OCI-LY3 (cell line): ENCODE results near the gene RNF144A.

ENCODE experiments used
- H2AFZ ChIP-seq: fragments of 200-600, 300-600 bp; shearing (Covaris generic); 2 replicates; pipeline ENCODE4 v1.6.0; 2014; ENCODE audit warnings: antibody characterized with exemption, low read depth, low read length
- H3K27ac ChIP-seq: fragments of 200-600, 300-600 bp; sonication (generic); 2 replicates; pipeline ENCODE4 v1.5.1; 2014; ENCODE audit warnings: mild to moderate bottlenecking, low read length, moderate library complexity, mixed read lengths
- H3K27me3 ChIP-seq: fragments of 200-600, 300-600 bp; sonication (generic); 2 replicates; pipeline ENCODE4 v1.6.1; 2014; ENCODE audit warnings: low read depth, low read length, mixed read lengths
- H3K36me3 ChIP-seq: fragments of 200-600, 300-600 bp; sonication (generic); replicated peaks from 2 replicates; pipeline ENCODE3; 2014; ENCODE audit warnings: low read depth, low read length, mixed read lengths
- H3K4me1 ChIP-seq: fragments of 300-600, 200-600 bp; sonication (generic); 2 replicates; pipeline ENCODE4 v1.6.1; 2014; ENCODE audit warnings: low read length, mixed read lengths
- H3K4me2 ChIP-seq: fragments of 200-600, 300-600 bp; sonication (generic); 2 replicates; pipeline ENCODE4 v1.6.1; 2014; ENCODE audit warnings: low read length, mixed read lengths
- H3K4me3 ChIP-seq: fragments of 300-600, 200-600 bp; sonication (generic); 2 replicates; pipeline ENCODE4 v1.5.1; 2014; ENCODE audit warnings: antibody characterized with exemption, mild to moderate bottlenecking, low read length, moderate library complexity
- H3K79me2 ChIP-seq: fragments of 300-600, 200-600 bp; shearing (Covaris generic); 2 replicates; pipeline ENCODE4 v1.6.1; 2014; ENCODE audit warnings: mild to moderate bottlenecking, low read length, mixed read lengths
- H3K9ac ChIP-seq: fragments of 300-600, 200-600 bp; shearing (Covaris generic); 2 replicates; pipeline ENCODE4 v1.6.0; 2014; ENCODE audit warnings: mild to moderate bottlenecking, low read length, moderate library complexity
- H3K9me3 ChIP-seq: fragments of 200-600, 300-600 bp; shearing (Covaris generic); 2 replicates; pipeline ENCODE4 v1.6.1; 2014; ENCODE audit warnings: low read length, mixed read lengths; ENCODE audit not compliant: insufficient read depth
- H4K20me1 ChIP-seq: fragments of 200-600, 300-600 bp; sonication (generic); 2 replicates; pipeline ENCODE4 v1.6.1; 2016; ENCODE audit warnings: low read length, mixed read lengths; ENCODE audit not compliant: insufficient read depth
- EZH2phosphoT487 ChIP-seq: fragments of 200-600 bp; shearing (Covaris generic); IDR thresholded peaks from 2 replicates; pipeline ENCODE4 v1.6.1; 2018; ENCODE audit warnings: antibody characterized with exemption, mixed run types, low read depth
- TF ChIP-seq, protein P1 (sequence below): fragments of 200-600, 300-600 bp; sonication (generic); IDR thresholded peaks from 2 replicates; pipeline ENCODE4 v1.5.1; 2014; ENCODE audit warnings: antibody characterized with exemption, low read length, low read depth

Gene RNF144A

DNA sequence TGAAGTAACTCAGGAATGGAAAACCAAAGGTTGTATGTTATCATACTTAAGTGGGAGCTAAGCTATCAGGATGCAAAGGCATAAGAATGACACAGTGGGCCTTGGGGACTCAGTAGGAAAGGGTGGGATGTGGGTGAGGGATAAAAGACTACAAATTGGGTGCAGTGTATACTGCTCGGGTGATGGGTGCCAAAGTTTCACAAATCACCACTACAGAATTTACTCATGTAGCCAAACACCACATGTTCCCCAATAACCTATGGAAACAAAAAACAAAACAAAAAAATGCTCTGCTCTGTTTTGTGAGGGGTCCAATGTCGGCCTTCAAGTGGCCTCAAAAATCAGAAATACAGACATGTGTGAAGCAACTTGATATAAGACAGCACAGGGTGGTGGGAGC lies 8.9 kb upstream of the RNF144A start:
- no peak overlapping the region for H3K9ac ChIP-seq
- H3K4me2 ChIP-seq: no peak overlapping the region
- H3K9me3 ChIP-seq: no peaks in the 10 kb centered on the region

DNA sequence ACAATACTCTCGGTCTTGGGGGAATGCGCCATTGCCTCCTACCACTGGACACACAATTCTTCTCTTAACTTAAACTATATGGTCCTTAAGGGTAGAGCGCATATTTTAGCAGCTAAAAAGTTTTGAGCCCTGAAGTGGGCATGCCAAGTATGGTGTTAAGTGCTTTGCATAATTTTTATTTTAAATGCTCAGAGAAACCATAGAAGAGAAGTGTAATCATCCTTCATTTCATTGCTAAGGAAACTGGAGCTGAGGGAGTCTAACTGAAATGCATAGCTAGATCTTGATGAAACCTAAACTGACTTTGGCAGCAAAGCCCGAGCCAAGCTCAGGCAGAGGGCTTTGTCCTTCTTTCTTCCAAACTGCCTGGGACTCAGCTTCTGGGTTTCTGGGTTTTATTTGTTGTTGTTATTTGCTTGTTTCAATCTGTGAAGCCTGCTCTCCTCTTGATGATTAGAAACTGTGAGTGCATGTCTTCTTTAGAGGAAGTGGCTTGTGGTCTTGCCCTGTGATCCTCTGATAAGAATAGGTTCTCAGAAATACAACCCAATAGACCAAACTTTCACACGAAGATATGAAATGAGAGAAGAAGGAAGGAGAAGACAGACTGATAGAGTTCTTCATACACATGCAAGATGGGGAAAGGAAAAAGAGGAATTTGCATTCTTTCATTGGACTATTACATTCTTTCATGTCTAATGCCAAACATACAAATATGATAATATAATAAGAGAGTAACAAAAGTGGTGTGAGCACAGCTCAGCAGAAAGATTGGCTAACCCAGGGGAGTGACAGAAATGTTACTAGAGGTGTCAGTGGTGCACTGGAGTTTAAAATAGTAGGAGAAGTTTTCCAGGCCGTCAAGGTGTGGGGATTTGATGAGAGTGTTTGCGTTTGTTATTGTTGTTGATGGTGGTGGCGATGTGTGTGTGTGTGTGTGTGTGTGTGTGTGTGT lies 7.5 kb upstream of the RNF144A start:
- H3K4me3 ChIP-seq: no peak overlapping the region
- no peaks in the 10 kb centered on the region for H3K36me3 ChIP-seq
- no peak overlapping the region for H2AFZ ChIP-seq
- H4K20me1 ChIP-seq: no peaks in the 10 kb centered on the region
- no peaks in the 10 kb centered on the region for H3K9me3 ChIP-seq
- no peaks in the 10 kb centered on the region for H3K4me1 ChIP-seq
- no peaks in the 10 kb centered on the region for H3K79me2 ChIP-seq
- no peak overlapping the region for H3K27ac ChIP-seq
- H3K9ac ChIP-seq: no peak overlapping the region
- H3K4me2 ChIP-seq: no peak overlapping the region
- TF ChIP-seq, protein P1, sequence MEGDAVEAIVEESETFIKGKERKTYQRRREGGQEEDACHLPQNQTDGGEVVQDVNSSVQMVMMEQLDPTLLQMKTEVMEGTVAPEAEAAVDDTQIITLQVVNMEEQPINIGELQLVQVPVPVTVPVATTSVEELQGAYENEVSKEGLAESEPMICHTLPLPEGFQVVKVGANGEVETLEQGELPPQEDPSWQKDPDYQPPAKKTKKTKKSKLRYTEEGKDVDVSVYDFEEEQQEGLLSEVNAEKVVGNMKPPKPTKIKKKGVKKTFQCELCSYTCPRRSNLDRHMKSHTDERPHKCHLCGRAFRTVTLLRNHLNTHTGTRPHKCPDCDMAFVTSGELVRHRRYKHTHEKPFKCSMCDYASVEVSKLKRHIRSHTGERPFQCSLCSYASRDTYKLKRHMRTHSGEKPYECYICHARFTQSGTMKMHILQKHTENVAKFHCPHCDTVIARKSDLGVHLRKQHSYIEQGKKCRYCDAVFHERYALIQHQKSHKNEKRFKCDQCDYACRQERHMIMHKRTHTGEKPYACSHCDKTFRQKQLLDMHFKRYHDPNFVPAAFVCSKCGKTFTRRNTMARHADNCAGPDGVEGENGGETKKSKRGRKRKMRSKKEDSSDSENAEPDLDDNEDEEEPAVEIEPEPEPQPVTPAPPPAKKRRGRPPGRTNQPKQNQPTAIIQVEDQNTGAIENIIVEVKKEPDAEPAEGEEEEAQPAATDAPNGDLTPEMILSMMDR: no peak
- no peak for TF ChIP-seq EZH2phosphoT487
- H3K27me3 ChIP-seq: peaks cover 28% of the 10 kb centered on the region

More for the DNA sequence above, 8.9 kb upstream of the RNF144A start:
- H3K79me2 ChIP-seq: no peaks in the 10 kb centered on the region
- TF ChIP-seq, protein P1: no peak
- no peak for TF ChIP-seq EZH2phosphoT487
- no peak overlapping the region for H2AFZ ChIP-seq
- H3K27me3 ChIP-seq: peaks cover 28% of the 10 kb centered on the region
- no peak overlapping the region for H3K4me3 ChIP-seq
- no peaks in the 10 kb centered on the region for H3K4me1 ChIP-seq
- no peak overlapping the region for H3K27ac ChIP-seq
- no peaks in the 10 kb centered on the region for H4K20me1 ChIP-seq
- H3K36me3 ChIP-seq: no peaks in the 10 kb centered on the region

DNA sequence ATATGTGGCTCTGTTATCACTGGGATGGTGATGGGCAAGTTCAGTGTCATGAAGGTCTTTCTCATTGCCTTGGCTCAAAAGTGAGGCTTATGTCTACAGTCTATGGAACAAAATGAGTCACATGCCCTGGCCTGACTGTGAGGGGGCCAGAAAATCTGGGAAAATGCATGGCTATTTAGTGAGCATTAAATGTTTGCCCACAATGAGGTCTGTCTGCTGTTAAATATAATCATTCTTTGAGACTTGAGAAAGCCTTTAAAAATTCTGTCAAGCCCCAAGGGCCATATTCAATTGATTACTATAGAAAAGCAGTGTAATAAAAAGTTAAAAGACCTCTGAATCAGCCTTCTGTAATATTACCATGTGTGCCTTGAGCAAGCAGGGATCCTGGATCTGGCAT lies 5.5 kb upstream of the RNF144A start:
- TF ChIP-seq, protein P1: no peak
- no peak for TF ChIP-seq EZH2phosphoT487
- Histone ChIP-seq H3K27me3 (peaks cover 26% of the 10 kb centered on the region), H2AFZ (no peak overlapping the region), H3K36me3 (no peaks in the 10 kb centered on the region), H3K9me3 (no peaks in the 10 kb centered on the region), H3K9ac (no peak overlapping the region), H3K4me1 (no peaks in the 10 kb centered on the region), H3K4me3 (no peak overlapping the region), H3K79me2 (no peaks in the 10 kb centered on the region), H3K27ac (no peak overlapping the region), H4K20me1 (no peaks in the 10 kb centered on the region), H3K4me2 (no peak overlapping the region)

DNA sequence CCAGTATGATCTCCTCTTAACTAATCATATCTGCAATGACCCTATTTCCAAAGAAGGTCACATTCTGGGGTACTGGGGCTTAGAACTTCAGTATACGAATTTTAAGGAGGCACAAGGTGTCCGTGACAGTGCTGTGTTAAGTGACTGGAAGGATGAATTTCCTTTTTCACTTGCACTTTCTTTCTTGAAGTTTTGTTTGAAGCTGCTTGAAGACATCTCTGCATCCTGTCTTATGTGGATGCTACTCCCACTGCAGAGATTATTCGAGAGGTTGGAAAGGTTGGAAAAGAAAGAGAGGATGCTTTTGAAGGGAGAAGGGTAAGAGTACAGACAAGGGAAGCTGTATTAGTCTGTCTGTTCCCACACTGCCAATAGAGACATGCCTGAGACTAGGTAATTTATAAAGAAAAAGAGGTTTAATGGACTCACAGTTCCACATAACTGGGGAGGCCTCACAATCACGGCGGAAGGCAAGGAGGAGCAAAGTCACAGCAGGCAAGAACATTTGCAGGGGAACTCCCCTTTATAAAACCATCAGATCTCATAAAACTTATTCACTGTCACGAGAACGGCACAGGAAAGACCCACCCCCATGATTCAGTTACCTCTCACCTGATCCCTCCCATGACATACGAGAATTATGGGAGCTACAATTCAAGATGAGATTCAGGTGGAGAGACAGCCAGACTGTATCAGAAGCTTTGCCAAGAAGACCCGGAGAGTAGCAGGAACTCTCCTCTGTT lies 3.6 kb upstream of the RNF144A start:
- Histone ChIP-seq H3K9me3 (no peaks in the 10 kb centered on the region), H2AFZ (no peak overlapping the region)

More for the DNA sequence above, 3.6 kb upstream of the RNF144A start:
- H3K27me3 ChIP-seq: peaks cover 10% of the 10 kb centered on the region
- H3K27ac ChIP-seq: no peak overlapping the region
- H3K36me3 ChIP-seq: no peaks in the 10 kb centered on the region
- no peaks in the 10 kb centered on the region for H3K4me1 ChIP-seq
- no peak overlapping the region for H3K4me3 ChIP-seq
- no peak overlapping the region for H3K9ac ChIP-seq
- TF ChIP-seq EZH2phosphoT487: no peak
- TF ChIP-seq, protein P1: no peak
- H3K79me2 ChIP-seq: no peaks in the 10 kb centered on the region
- H3K4me2 ChIP-seq: no peak overlapping the region
- H4K20me1 ChIP-seq: no peaks in the 10 kb centered on the region
